Hepatocyte (in vitro differentiated cells): ENCODE data around the gene GNG12. TPM values are rescaled to one million over a fixed set of nuclear protein-coding genes. Genes with fewer than 3 reads are reported as not detected.
A peak's percentile ranks its signal among the peaks of the same experiment; 100 is the strongest.

ENCODE experiments used
- DNase-seq: peaks from one replicate; pipeline ENCODE4 v3.0.0-alpha.2; 2016; ENCODE audit warnings: low spot score
- H2AFZ ChIP-seq: fragments of 200-600 bp; sonication (generic); 2 replicates; pipeline ENCODE4 v1.6.0; 2016; ENCODE audit warnings: antibody characterized with exemption, mild to moderate bottlenecking
- H3K27ac ChIP-seq: fragments of 200-600 bp; sonication (generic); 2 replicates; pipeline ENCODE4 v1.5.1; 2016; ENCODE audit warnings: mild to moderate bottlenecking
- H3K27me3 ChIP-seq: fragments of 200-600 bp; sonication (generic); 2 replicates; pipeline ENCODE4 v1.6.1; 2016
- H3K36me3 ChIP-seq: fragments of 200-600 bp; sonication (generic); replicated peaks from 2 replicates; pipeline ENCODE4 v1.5.1; 2016; ENCODE audit warnings: low read depth; ENCODE audit not compliant: insufficient read depth
- H3K4me1 ChIP-seq: fragments of 200-600 bp; sonication (generic); 2 replicates; pipeline ENCODE4 v1.5.1; 2016; ENCODE audit warnings: mild to moderate bottlenecking, moderate library complexity; ENCODE audit not compliant: insufficient read depth
- H3K4me2 ChIP-seq: fragments of 200-600 bp; sonication (generic); 2 replicates; pipeline ENCODE4 v1.6.0; 2016
- H3K4me3 ChIP-seq: fragments of 200-600 bp; sonication (generic); 2 replicates; pipeline ENCODE4 v1.5.1; 2016; ENCODE audit warnings: mild to moderate bottlenecking
- H3K79me2 ChIP-seq: fragments of 200-600 bp; sonication (generic); 2 replicates; pipeline ENCODE4 v1.6.0; 2017; ENCODE audit warnings: mild to moderate bottlenecking
- H3K9me2 ChIP-seq: fragments of 200-600 bp; sonication (generic); replicated peaks from 2 replicates; pipeline ENCODE4 v1.6.0; 2017; ENCODE audit warnings: mild to moderate bottlenecking; ENCODE audit not compliant: insufficient read depth
- H3K9me3 ChIP-seq: fragments of 200-600 bp; sonication (generic); 2 replicates; pipeline ENCODE4 v1.5.1; 2016; ENCODE audit warnings: low read depth, mild to moderate bottlenecking
- H4K20me1 ChIP-seq: fragments of 200-600 bp; sonication (generic); 2 replicates; pipeline ENCODE4 v1.6.0; 2016; ENCODE audit warnings: mild to moderate bottlenecking; ENCODE audit not compliant: insufficient read depth, poor library complexity, severe bottlenecking
- CTCF ChIP-seq: fragments of 200-600 bp; sonication (generic); IDR thresholded peaks from 2 replicates; pipeline ENCODE4 v1.5.1; 2016; ENCODE audit warnings: antibody characterized with exemption, mild to moderate bottlenecking; ENCODE audit not compliant: poor library complexity
- EZH2 ChIP-seq: fragments of 200-600 bp; sonication (generic); IDR thresholded peaks from 2 replicates; pipeline ENCODE4 v1.6.1; 2016; ENCODE audit warnings: antibody characterized with exemption, mild to moderate bottlenecking, borderline replicate concordance
- EZH2phosphoT487 ChIP-seq: fragments of 200-600 bp; sonication (generic); IDR thresholded peaks from one replicate; pipeline ENCODE4 v1.6.1; 2018; ENCODE audit warnings: antibody characterized with exemption, mild to moderate bottlenecking, low read depth, moderate library complexity; ENCODE audit not compliant: unreplicated experiment, severe bottlenecking
- WGBS: methylation state at CpG from one replicate; pipeline ENCODE4 v1.1.6; 2016; ENCODE audit warnings: low lambda C conversion rate; ENCODE audit errors: missing lambda C conversion rate; 5-methylcytosine and 5-hydroxymethylcytosine counted together
- polyA plus RNA-seq: library from polyadenylated mRNA; unstranded; fragments of >200 nt; fragmentation: Nextera tagmentation; extraction: Ambion mirVana; gene quantifications from 2 replicates; pipeline ENCODE4 v1.2.1, GENCODE V29; 2016
- total RNA-seq: library from RNA; depleted of rRNA; stranded (reverse); fragments of >200 nt; gene quantifications from 2 replicates; pipeline ENCODE4 v1.2.3, GENCODE V29; 2014

GNG12 gene
- total and polyA plus RNA-seq, 2 experiments from 2014 or later: 49.6 to 108 TPM

- Histone ChIP-seq H3K79me2 (peaks cover 62% of the 10 kb centered on the region), H3K36me3 (no peaks in the 10 kb centered on the region), H3K4me2 (peak overlapping the region; percentile 84), H3K27ac (peak overlapping the region; percentile 94), H3K9me3 (no peaks in the 10 kb centered on the region), H3K9me2 (no peaks in the 10 kb centered on the region), H4K20me1 (no peaks in the 10 kb centered on the region), H3K27me3 (no peaks in the 10 kb centered on the region), H2AFZ (no peak overlapping the region), H3K4me1 (peaks cover 27% of the 10 kb centered on the region), H3K4me3 (peak overlapping the region; percentile 82)
- DNase-seq: no peak
- TF ChIP-seq EZH2: no peak
- no peak for TF ChIP-seq EZH2phosphoT487
- no peak for TF ChIP-seq CTCF
- WGBS: 70% methylated on average over 5 of the region's 5 CpGs
Measured at GRCh38 chr1:67830226-67830625, 3.0 kb downstream of the GNG12 start.

GRCh38 chr1:67827688-67828087 is 5.6 kb downstream of the GNG12 start:
- peaks cover 25% of the 10 kb centered on the region for H3K4me1 ChIP-seq
- H2AFZ ChIP-seq: no peak overlapping the region
- no peaks in the 10 kb centered on the region for H3K36me3 ChIP-seq
- H3K79me2 ChIP-seq: peaks cover 87% of the 10 kb centered on the region
- H3K27ac ChIP-seq: peak overlapping the region; percentile 20
- WGBS: 78% methylated on average over 4 of the region's 4 CpGs
- no peak overlapping the region for H3K4me3 ChIP-seq
- H3K9me2 ChIP-seq: no peaks in the 10 kb centered on the region
- no peak for DNase-seq
- TF ChIP-seq EZH2 (no peak), CTCF (no peak), EZH2phosphoT487 (no peak)
- H3K4me2 ChIP-seq: no peak overlapping the region
- no peaks in the 10 kb centered on the region for H3K27me3 ChIP-seq
- H4K20me1 ChIP-seq: peaks cover 5% of the 10 kb centered on the region
- no peaks in the 10 kb centered on the region for H3K9me3 ChIP-seq

- H3K4me1 ChIP-seq: peaks cover 17% of the 10 kb centered on the region
Measured at GRCh38 chr1:67825591-67825990, 7.7 kb downstream of the GNG12 start.

More at GRCh38 chr1:67825591-67825990, 7.7 kb downstream of the GNG12 start:
- Histone ChIP-seq H3K4me2 (no peak overlapping the region), H2AFZ (no peak overlapping the region), H3K27ac (no peak overlapping the region), H3K27me3 (no peaks in the 10 kb centered on the region), H3K9me2 (no peaks in the 10 kb centered on the region), H3K9me3 (no peaks in the 10 kb centered on the region), H3K4me3 (no peak overlapping the region), H4K20me1 (peaks cover 5% of the 10 kb centered on the region), H3K79me2 (peaks cover 98% of the 10 kb centered on the region), H3K36me3 (no peaks in the 10 kb centered on the region)
- TF ChIP-seq EZH2 (no peak), CTCF (no peak)
- 77% methylated on average over 4 of the region's 4 CpGs for WGBS
- no peak for DNase-seq
